Measurements from ENCODE around the gene PCCB. TPM values are rescaled to one million over a fixed set of nuclear protein-coding genes. Genes with fewer than 3 reads are reported as not detected.
"Not testable (repeated sequence)": the region's sequence is repeated elsewhere in the genome, so short reads cannot be mapped to it uniquely, and the experiment has no call there.

Gene PCCB
- 10 to 100 TPM; 25.1 to 34.1 (median 27.9) TPM for polyA plus RNA-seq (ENCODE audit: insufficient read length in 10 of 10)
- long read RNA-seq, donor 1, transcript PCCB-201 (15 exons, 1,833 nt), result major isoform, 5 of 5 reads
- long read RNA-seq, donor 1, partial matches to known transcripts, result 0 of 5 reads
- long read RNA-seq, donor 1, other reads (novel, unspliced or antisense), result 0 of 5 reads
- long read RNA-seq, donor 2, transcript PCCB-201 (15 exons, 1,833 nt), result major isoform, 5 of 5 reads
- long read RNA-seq, donor 2, partial matches to known transcripts, result 0 of 5 reads
- long read RNA-seq, donor 2, other reads (novel, unspliced or antisense), result 0 of 5 reads
- long read RNA-seq, donor 3, result 0 reads
- long read RNA-seq, donor 4, transcript PCCB-201 (15 exons, 1,833 nt), result major isoform, 9 of 14 reads
- long read RNA-seq, donor 4, partial matches to known transcripts, result 5 of 14 reads
- long read RNA-seq, donor 4, other reads (novel, unspliced or antisense), result 0 of 14 reads
- long read RNA-seq, donor 5, transcript PCCB-201 (15 exons, 1,833 nt), result major isoform, 7 of 7 reads
- long read RNA-seq, donor 5, partial matches to known transcripts, result 0 of 7 reads
- long read RNA-seq, donor 5, other reads (novel, unspliced or antisense), result 0 of 7 reads
- long read RNA-seq, donor 6, transcript PCCB-201 (15 exons, 1,833 nt), result major isoform, 6 of 8 reads
- long read RNA-seq, donor 6, partial matches to known transcripts, result 0 of 8 reads
- long read RNA-seq, donor 6, other reads (novel, unspliced or antisense), result 0 of 8 reads
- long read RNA-seq, donor 7, partial matches to known transcripts, result 11 of 15 reads
- long read RNA-seq, donor 7, other reads (novel, unspliced or antisense), result 0 of 15 reads
- long read RNA-seq, donor 8, partial matches to known transcripts, result 5 of 8 reads
- long read RNA-seq, donor 8, other reads (novel, unspliced or antisense), result 0 of 8 reads
- long read RNA-seq, donor 9, partial matches to known transcripts, result 0 of 1 reads
- long read RNA-seq, donor 9, other reads (novel, unspliced or antisense), result 0 of 1 reads

GRCh38 chr3:136250059-136250902, at the start of gene PCCB:
Gene PCCB (plus strand): TSS chr3:136250340. CDS start chr3:136250376, 36 bp downstream.
- peak; percentile 87 to 97 (median 93) for DNase-seq

GRCh38 chr3:136207489-136208115, 42.5 kb upstream of the PCCB start:
- no peak for DNase-seq

GRCh38 chr3:136209921-136210320, 40.2 kb upstream of the PCCB start:
- DNase-seq, result peak in 1 of 3 donors; percentile 15

- no peak for DNase-seq
These were observed 38.6 kb upstream of the PCCB start for GRCh38 chr3:136211547-136211946.

GRCh38 chr3:136222746-136223145, 27.4 kb upstream of the PCCB start:
- not testable (repeated sequence) for DNase-seq

GRCh38 chr3:136232413-136232812, 17.7 kb upstream of the PCCB start:
- no peak for DNase-seq

GRCh38 chr3:136235545-136235944, 14.6 kb upstream of the PCCB start:
- no peak for DNase-seq

GRCh38 chr3:136236109-136236508, 14.0 kb upstream of the PCCB start:
- DNase-seq, result no peak

GRCh38 chr3:136237103-136237502, 13.0 kb upstream of the PCCB start:
- DNase-seq, result no peak

- DNase-seq, result no peak
These were observed 12.0 kb upstream of the PCCB start for GRCh38 chr3:136237961-136238649.

GRCh38 chr3:136239094-136239493, 11.0 kb upstream of the PCCB start:
- DNase-seq, result no peak

GRCh38 chr3:136245691-136246090, 4.4 kb upstream of the PCCB start:
- no peak for DNase-seq

GRCh38 chr3:136247436-136247835, 2.7 kb upstream of the PCCB start:
- no peak for DNase-seq

- DNase-seq, result no peak
These were observed 2.1 kb upstream of the PCCB start for GRCh38 chr3:136247855-136248590.

- DNase-seq, result no peak
These were observed 1.0 kb upstream of the PCCB start for GRCh38 chr3:136249091-136249490.

- DNase-seq, result peak in 1 of 3 donors; percentile 5
These were observed 547 bp upstream of the PCCB start for GRCh38 chr3:136249593-136249992.

GRCh38 chr3:136250903-136251460, 842 bp downstream of the PCCB start:
- peak; percentile 52 to 80 (median 61) for DNase-seq

GRCh38 chr3:136251511-136251910, 1.4 kb downstream of the PCCB start:
- no peak for DNase-seq
